Ascending aorta (tissue), 2 donors: ENCODE data around the gene VSTM2B. TPM values are rescaled to one million over a fixed set of nuclear protein-coding genes. Genes with fewer than 3 reads are reported as not detected.

Experiments used
- DNase-seq, 2 donors: peaks; one replicate each; pipeline ENCODE4 v3.0.0-alpha.2; 2019; ENCODE audit warnings: low spot score in 2 of 2
- H3K27ac ChIP-seq, 2 donors: fragments of 200-600 bp; sonication (generic); one replicate each; pipeline ENCODE4 v1.5.1; 2016 to 2017; ENCODE audit warnings: mild to moderate bottlenecking in 1 of 2
- H3K27me3 ChIP-seq: fragments of 200-600 bp; sonication (generic); one replicate; pipeline ENCODE4 v1.5.1; 2017
- H3K36me3 ChIP-seq, 2 donors: fragments of 200-600 bp; sonication (generic); one replicate each; pipeline ENCODE4 v1.5.1; 2016
- H3K4me1 ChIP-seq, 2 donors: fragments of 200-600 bp; sonication (generic); one replicate each; pipeline ENCODE4 v1.5.1; 2016 to 2017; ENCODE audit warnings: mild to moderate bottlenecking in 1 of 2
- H3K4me3 ChIP-seq, 2 donors: fragments of 200-600 bp; sonication (generic); one replicate each; pipeline ENCODE4 v1.5.1; 2016 to 2017; ENCODE audit warnings: mild to moderate bottlenecking in 1 of 2
- H3K9me3 ChIP-seq, 2 donors: fragments of 200-600 bp; sonication (generic); one replicate each; pipeline ENCODE4 v1.5.1; 2016
- intact Hi-C: fragments of 100-400 bp; cut with DNase I; formaldehyde crosslinking; loops from one replicate; pipeline ENCODE4 v1.15.1; 2023
- total RNA-seq: library from RNA; depleted of rRNA; stranded (reverse); fragments of >200 nt; gene quantifications from one replicate; pipeline ENCODE4 v1.1.0, GENCODE V29; 2016
- TF ChIP-seq, protein P1 (sequence below), 3 experiments: fragments of 200-600 bp in 2 of 3; fragments of 450-650 bp in 1 of 3; sonication (generic) in 2 of 3; IDR thresholded peaks; one replicate each; pipeline ENCODE4 v1.5.1; 2016 to 2019; ENCODE audit warnings: antibody characterized with exemption in 3 of 3, mild to moderate bottlenecking in 1 of 3, moderate library complexity in 1 of 3

The VSTM2B gene
- total RNA-seq, 1 donor from 2014 or later: not detected

DNA sequence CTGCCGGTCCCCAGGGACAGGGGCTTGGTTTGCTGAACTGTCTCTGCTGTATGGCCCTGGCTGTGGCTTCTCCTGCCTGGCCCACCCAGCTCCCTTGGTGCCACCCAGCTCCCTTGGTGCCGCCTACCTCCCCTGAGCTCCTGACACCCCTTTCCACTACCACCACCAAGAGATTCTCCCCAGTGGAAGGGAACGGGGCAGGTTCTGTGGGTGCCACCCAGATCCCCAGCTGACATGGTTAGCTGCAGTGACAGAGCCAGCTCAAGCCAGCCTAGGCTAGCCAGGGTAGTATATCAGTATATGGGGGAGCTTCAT, 51.8 kb downstream of the VSTM2B start:
- no peaks in the 10 kb centered on the region for H3K36me3 ChIP-seq
- H3K4me1 ChIP-seq: no peaks in the 10 kb centered on the region
- H3K9me3 ChIP-seq: no peaks in the 10 kb centered on the region
- no peak overlapping the region for H3K27ac ChIP-seq
- intact Hi-C loops: no loop called here
- TF ChIP-seq, protein P1, sequence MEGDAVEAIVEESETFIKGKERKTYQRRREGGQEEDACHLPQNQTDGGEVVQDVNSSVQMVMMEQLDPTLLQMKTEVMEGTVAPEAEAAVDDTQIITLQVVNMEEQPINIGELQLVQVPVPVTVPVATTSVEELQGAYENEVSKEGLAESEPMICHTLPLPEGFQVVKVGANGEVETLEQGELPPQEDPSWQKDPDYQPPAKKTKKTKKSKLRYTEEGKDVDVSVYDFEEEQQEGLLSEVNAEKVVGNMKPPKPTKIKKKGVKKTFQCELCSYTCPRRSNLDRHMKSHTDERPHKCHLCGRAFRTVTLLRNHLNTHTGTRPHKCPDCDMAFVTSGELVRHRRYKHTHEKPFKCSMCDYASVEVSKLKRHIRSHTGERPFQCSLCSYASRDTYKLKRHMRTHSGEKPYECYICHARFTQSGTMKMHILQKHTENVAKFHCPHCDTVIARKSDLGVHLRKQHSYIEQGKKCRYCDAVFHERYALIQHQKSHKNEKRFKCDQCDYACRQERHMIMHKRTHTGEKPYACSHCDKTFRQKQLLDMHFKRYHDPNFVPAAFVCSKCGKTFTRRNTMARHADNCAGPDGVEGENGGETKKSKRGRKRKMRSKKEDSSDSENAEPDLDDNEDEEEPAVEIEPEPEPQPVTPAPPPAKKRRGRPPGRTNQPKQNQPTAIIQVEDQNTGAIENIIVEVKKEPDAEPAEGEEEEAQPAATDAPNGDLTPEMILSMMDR (IDR thresholded peaks at IDR 0.05): no peak
- no peak for DNase-seq
- H3K4me3 ChIP-seq: no peak overlapping the region
- H3K27me3 ChIP-seq: no peaks in the 10 kb centered on the region

DNA sequence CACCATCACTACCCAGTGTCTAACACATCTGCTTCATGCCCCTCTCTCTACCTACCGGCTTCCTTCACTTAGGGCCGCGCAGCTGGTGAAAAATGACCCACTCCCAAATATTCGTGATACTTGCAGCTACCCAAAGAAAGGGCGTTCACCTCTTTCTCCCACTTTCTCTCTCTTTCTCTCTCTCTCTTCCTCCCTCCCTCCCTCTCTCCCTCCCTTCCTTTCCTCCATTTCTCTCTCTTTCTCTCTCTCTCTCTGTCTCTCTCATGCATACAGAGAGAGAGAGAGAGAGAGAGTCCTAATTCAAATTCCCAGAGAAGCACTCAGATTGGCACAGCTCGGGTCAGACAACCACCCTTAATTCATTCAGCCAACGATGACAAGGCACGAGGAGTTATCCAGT, 52.6 kb downstream of the VSTM2B start:
- H3K27ac ChIP-seq: no peak overlapping the region
- intact Hi-C loops: no loop called here
- TF ChIP-seq, protein P1 (IDR thresholded peaks at IDR 0.05): no peak
- H3K27me3 ChIP-seq: no peaks in the 10 kb centered on the region
- DNase-seq: no peak
- no peaks in the 10 kb centered on the region for H3K4me1 ChIP-seq
- no peaks in the 10 kb centered on the region for H3K36me3 ChIP-seq
- H3K9me3 ChIP-seq: no peaks in the 10 kb centered on the region
- no peak overlapping the region for H3K4me3 ChIP-seq

DNA sequence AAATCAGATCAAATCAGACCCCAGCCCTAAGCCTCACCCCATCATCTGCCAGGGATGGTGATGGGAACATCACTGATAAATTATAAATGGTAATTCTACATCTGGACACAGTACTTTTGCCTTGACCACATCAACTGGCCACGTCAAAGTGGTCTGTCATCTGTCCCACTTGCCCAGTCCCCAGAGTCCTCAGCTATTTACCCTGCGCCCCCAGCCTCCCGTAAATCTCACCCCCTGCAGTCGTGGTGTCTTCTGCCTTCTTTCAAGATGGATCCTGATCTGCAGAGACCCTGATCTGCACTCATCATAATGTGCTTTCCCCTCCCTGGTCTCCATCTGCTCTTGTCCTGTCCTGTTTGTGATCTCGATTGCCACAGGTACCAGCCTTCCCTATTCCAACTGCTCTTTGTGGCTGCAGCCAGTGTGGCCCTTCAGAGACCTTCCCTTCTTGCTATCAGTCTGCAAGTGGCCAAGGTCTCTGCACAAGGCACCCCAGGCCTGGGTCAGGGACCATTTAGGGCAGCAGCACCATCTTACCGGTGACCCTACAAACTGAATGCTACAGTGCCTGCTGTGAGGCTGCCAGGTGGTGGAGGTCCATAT, 53.6 kb downstream of the VSTM2B start:
- no peak for DNase-seq
- H3K27ac ChIP-seq: no peak overlapping the region
- no peak overlapping the region for H3K4me3 ChIP-seq
- TF ChIP-seq, protein P1 (IDR thresholded peaks at IDR 0.05): no peak
- no peaks in the 10 kb centered on the region for H3K36me3 ChIP-seq
- H3K27me3 ChIP-seq: no peaks in the 10 kb centered on the region
- no peaks in the 10 kb centered on the region for H3K4me1 ChIP-seq
- intact Hi-C loops: no loop called here
- no peaks in the 10 kb centered on the region for H3K9me3 ChIP-seq

DNA sequence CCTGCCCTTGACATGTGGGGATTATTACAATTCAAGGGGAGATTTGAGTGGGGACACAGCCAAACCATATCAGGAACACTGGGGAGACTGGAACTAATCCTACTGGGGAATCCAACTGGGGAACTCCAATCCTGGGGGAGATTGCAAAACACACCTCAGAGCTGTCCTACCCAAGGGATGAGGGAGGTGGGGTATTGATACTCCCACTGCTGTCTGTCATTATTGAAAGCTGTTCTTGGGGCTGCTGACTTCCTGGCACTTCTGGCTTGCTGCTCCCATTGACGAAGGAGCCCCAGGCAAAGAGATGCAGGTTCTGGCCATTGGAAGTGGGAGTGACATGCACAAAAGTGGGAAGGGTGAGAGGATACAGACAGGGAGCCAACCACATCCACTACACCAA, 55.6 kb downstream of the VSTM2B start:
- Histone ChIP-seq H3K27me3 (no peaks in the 10 kb centered on the region), H3K9me3 (no peaks in the 10 kb centered on the region), H3K4me3 (no peak overlapping the region), H3K36me3 (no peaks in the 10 kb centered on the region), H3K27ac (no peak overlapping the region), H3K4me1 (no peaks in the 10 kb centered on the region)
- DNase-seq: no peak
- TF ChIP-seq, protein P1 (IDR thresholded peaks at IDR 0.05): no peak
- intact Hi-C loops: no loop called here

DNA sequence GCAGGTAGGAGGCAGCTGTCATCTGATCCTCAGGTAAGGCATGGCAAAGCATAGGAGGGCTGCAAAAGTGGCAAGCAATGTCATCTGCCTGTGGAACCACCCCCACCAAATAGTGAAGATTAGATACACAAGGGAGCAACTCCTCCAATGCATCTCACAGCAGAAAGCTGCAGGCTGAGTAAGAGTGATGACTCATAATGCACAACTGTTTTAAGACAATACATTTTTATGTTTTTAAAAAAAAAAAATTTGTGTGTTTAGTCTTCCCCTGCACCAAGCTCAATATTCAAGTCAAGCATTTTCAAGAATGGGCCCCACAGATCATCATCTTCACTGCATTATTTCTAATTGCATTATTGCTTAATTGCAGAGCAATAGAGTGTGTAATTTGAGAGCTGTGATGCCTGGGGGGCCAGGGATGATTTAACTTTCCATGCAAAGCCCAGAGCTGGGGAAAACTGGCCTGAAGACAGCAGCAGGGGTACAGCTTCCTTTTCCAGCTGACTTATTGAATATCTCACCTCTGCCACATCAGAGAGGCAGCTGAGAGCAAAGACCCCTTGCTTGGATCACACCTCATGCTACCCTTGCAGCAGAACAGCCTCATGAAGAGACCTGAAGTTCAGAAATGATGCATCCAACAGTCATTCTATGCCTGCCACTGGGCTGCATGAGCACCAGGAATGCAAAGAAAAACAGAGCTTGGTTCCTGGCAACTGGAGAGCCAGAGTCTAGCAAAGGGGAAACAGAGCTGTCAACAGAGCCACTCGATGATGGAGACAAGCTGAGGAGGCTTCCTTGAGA, 57.6 kb downstream of the VSTM2B start:
- TF ChIP-seq, protein P1 (IDR thresholded peaks at IDR 0.05): no peak
- Histone ChIP-seq H3K27me3 (no peaks in the 10 kb centered on the region), H3K36me3 (no peaks in the 10 kb centered on the region), H3K27ac (no peak overlapping the region), H3K9me3 (no peaks in the 10 kb centered on the region), H3K4me1 (no peaks in the 10 kb centered on the region), H3K4me3 (no peak overlapping the region)
- DNase-seq: no peak
- intact Hi-C loops: no loop called here
